ENCODE measurements around the gene AIFM3.

The AIFM3 gene

DNA sequence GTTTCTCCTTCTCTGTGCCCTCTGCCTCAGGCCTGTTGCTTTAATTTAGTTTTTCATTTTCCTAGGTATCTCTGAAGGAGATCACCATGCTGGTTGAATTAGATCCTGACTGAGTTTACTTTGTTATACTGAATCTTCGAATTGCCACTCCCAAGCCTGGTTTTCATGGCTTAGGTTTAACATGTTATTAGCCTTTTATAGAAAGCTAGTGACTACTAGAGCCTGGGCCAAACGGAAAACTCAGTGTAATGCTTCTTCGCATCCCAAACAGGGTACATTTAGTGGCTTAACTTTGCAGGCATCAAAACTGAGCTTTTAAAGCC lies 46.2 kb upstream of the AIFM3 start:
- Histone ChIP-seq H2AFZ (ENCODE audit: low read depth, low read length) (no peak overlapping the region), H3K9me3 (ENCODE audit: insufficient read depth, low read length, severe bottlenecking) (no peaks in the 10 kb centered on the region), H3K79me2 (ENCODE audit: insufficient read depth, low read length) (peaks cover 91% of the 10 kb centered on the region), H3K4me1 (ENCODE audit: insufficient read depth, low read length) (peaks cover 53% of the 10 kb centered on the region), H3K4me2 (ENCODE audit: insufficient read depth, low read length) (peak overlapping the region; percentile 87), H3K4me3 (ENCODE audit: low read depth in 1 of 2, low read length in 2 of 2) (peak overlapping the region in 1 of 2 experiments; percentile 100; a peak in 2 of 4 replicates), H3K36me3 (ENCODE audit: insufficient read depth, low read length) (peaks cover 45% of the 10 kb centered on the region), H3K9ac (ENCODE audit: low read depth, low read length) (peak overlapping the region; percentile 99; the same call in 1 of the 2 replicates), H3K27ac (ENCODE audit: low read length) (peak overlapping the region; percentile 8; the same call in 1 of the 2 replicates), H3K27me3 (ENCODE audit: insufficient read depth, low read length, poor library complexity) (no peaks in the 10 kb centered on the region), H4K20me1 (ENCODE audit: insufficient read depth, low read length) (peaks cover 70% of the 10 kb centered on the region)
- ATAC-seq (ENCODE audit: insufficient read depth, low read depth) (no peak), DNase-seq (no peak)
- TF ChIP-seq, protein P1, sequence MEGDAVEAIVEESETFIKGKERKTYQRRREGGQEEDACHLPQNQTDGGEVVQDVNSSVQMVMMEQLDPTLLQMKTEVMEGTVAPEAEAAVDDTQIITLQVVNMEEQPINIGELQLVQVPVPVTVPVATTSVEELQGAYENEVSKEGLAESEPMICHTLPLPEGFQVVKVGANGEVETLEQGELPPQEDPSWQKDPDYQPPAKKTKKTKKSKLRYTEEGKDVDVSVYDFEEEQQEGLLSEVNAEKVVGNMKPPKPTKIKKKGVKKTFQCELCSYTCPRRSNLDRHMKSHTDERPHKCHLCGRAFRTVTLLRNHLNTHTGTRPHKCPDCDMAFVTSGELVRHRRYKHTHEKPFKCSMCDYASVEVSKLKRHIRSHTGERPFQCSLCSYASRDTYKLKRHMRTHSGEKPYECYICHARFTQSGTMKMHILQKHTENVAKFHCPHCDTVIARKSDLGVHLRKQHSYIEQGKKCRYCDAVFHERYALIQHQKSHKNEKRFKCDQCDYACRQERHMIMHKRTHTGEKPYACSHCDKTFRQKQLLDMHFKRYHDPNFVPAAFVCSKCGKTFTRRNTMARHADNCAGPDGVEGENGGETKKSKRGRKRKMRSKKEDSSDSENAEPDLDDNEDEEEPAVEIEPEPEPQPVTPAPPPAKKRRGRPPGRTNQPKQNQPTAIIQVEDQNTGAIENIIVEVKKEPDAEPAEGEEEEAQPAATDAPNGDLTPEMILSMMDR (IDR thresholded peaks at IDR 0.05; ENCODE audit: borderline replicate concordance, extremely low read depth, low read length, poor library complexity, severe bottlenecking): no peak
- no peak for TF ChIP-seq EZH2 (IDR thresholded peaks at IDR 0.05; ENCODE audit: borderline replicate concordance, low read depth, low read length, severe bottlenecking)

DNA sequence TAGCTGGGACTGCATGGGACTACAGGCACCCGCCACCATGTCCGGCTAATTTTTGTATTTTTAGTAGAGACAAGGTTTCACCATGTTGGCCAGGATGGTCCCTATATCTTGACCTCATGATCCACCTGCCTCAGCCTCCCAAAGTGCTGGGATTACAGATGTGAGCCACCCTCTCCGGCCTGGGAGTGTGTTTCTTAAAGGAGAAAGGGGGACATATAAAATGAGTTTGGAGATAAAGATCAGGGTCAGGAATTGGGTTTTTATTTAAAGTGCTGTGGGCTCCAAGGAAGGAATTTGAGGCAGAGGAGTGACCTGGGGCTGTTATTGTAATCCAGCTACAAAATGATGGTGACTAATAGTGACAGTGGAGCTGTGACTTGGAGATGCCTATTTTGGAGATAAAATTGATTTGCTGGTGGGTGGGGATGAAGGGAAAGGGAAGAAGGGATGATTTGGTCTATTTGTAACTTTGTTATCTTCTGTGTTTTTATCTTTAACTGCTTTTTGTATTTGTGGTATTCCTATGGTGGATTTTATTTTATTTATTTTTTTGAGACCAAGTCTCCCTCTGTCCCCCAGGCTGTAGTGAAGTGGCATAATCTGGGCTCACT lies 44.8 kb upstream of the AIFM3 start:
- H3K27me3 ChIP-seq (ENCODE audit: insufficient read depth, low read length, poor library complexity): no peaks in the 10 kb centered on the region
- H3K27ac ChIP-seq (ENCODE audit: low read length): no peak overlapping the region
- H3K36me3 ChIP-seq (ENCODE audit: insufficient read depth, low read length): peaks cover 54% of the 10 kb centered on the region
- 0 out of 4 replicates have a peak overlapping the region, but pooled peaks of 1 of the 2 experiments have one; percentile 12 for H3K4me3 ChIP-seq (ENCODE audit: low read depth in 1 of 2, low read length in 2 of 2)
- 0 out of 2 replicates have a peak overlapping the region, but pooled peaks have one; percentile 21 for H3K9ac ChIP-seq (ENCODE audit: low read depth, low read length)
- H3K9me3 ChIP-seq (ENCODE audit: insufficient read depth, low read length, severe bottlenecking): no peaks in the 10 kb centered on the region
- H3K4me1 ChIP-seq (ENCODE audit: insufficient read depth, low read length): peaks cover 47% of the 10 kb centered on the region
- DNase-seq (no peak), ATAC-seq (ENCODE audit: insufficient read depth, low read depth) (no peak)
- TF ChIP-seq, protein P1 (IDR thresholded peaks at IDR 0.05; ENCODE audit: borderline replicate concordance, extremely low read depth, low read length, poor library complexity, severe bottlenecking): no peak
- no peak for TF ChIP-seq EZH2 (IDR thresholded peaks at IDR 0.05; ENCODE audit: borderline replicate concordance, low read depth, low read length, severe bottlenecking)
- H3K4me2 ChIP-seq (ENCODE audit: insufficient read depth, low read length): peak overlapping the region; percentile 87; the same call in 1 of the 2 replicates
- H4K20me1 ChIP-seq (ENCODE audit: insufficient read depth, low read length): peaks cover 81% of the 10 kb centered on the region
- peaks cover 100% of the 10 kb centered on the region for H3K79me2 ChIP-seq (ENCODE audit: insufficient read depth, low read length)
- no peak overlapping the region for H2AFZ ChIP-seq (ENCODE audit: low read depth, low read length)

DNA sequence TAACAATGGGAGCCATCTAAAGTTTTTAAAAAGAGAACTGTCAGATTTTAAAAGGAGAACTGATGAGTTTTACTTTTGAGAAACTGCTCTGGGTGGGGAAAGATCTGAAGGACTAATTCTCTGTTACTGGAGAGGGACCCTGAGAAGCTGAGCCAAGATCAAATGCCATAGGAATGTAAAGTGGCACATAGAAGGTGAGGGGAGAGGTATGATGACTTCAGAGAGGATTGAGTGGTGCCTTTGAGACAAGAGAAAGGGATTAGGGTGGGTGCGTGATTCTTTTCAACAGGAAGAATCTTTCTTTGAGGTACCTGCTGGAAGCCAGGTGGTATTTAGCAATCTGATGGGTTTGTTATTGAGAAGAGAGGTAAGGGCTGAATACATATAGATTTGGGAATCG lies 40.8 kb upstream of the AIFM3 start:
- Histone ChIP-seq H2AFZ (ENCODE audit: low read depth, low read length) (no peak overlapping the region), H3K9ac (ENCODE audit: low read depth, low read length) (no peak overlapping the region), H3K27ac (ENCODE audit: low read length) (no peak overlapping the region), H3K4me1 (ENCODE audit: insufficient read depth, low read length) (peaks cover 28% of the 10 kb centered on the region), H3K4me3 (ENCODE audit: low read depth in 1 of 2, low read length in 2 of 2) (no peak overlapping the region), H4K20me1 (ENCODE audit: insufficient read depth, low read length) (peaks cover 80% of the 10 kb centered on the region), H3K79me2 (ENCODE audit: insufficient read depth, low read length) (peaks cover 99% of the 10 kb centered on the region), H3K27me3 (ENCODE audit: insufficient read depth, low read length, poor library complexity) (no peaks in the 10 kb centered on the region), H3K36me3 (ENCODE audit: insufficient read depth, low read length) (peaks cover 46% of the 10 kb centered on the region), H3K9me3 (ENCODE audit: insufficient read depth, low read length, severe bottlenecking) (no peaks in the 10 kb centered on the region), H3K4me2 (ENCODE audit: insufficient read depth, low read length) (no peak overlapping the region)
- no peak for ATAC-seq (ENCODE audit: insufficient read depth, low read depth)
- DNase-seq: no peak
- TF ChIP-seq EZH2 (IDR thresholded peaks at IDR 0.05; ENCODE audit: borderline replicate concordance, low read depth, low read length, severe bottlenecking): no peak

DNA sequence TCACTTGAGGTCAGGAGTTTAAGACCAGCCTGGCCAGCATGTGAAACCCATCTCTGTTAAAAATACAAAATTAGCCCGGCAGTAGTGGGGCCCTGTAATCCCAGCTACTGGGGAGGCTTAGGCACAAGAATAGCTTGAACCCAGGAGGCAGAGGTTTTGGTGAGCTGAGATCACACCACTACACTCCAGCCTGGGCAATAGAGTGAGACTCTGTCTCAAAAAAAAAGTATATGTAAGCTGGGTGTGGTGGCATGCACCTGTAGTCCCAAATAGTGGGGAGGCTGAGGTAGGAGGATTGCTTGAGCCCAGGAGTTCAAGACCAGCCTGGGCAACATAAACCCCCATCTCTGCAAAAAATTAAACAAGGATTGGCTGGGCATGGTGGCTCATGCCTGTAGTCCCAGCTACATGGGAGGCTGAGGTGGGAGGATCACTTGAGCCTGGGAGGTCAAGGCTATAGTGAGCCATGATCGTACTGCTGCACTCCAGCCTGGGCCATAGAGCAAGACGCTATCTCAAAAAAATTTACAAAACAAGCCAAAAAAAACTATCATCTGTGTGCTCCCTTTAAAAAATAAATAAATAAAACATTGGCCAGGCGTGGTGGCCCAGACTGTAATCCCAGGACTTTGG lies 39.0 kb upstream of the AIFM3 start:
- Histone ChIP-seq H2AFZ (ENCODE audit: low read depth, low read length) (no peak overlapping the region), H3K36me3 (ENCODE audit: insufficient read depth, low read length) (peaks cover 46% of the 10 kb centered on the region), H4K20me1 (ENCODE audit: insufficient read depth, low read length) (peaks cover 82% of the 10 kb centered on the region), H3K27ac (ENCODE audit: low read length) (no peak overlapping the region), H3K4me1 (ENCODE audit: insufficient read depth, low read length) (peaks cover 16% of the 10 kb centered on the region), H3K79me2 (ENCODE audit: insufficient read depth, low read length) (peaks cover 99% of the 10 kb centered on the region), H3K4me3 (ENCODE audit: low read depth in 1 of 2, low read length in 2 of 2) (no peak overlapping the region), H3K9me3 (ENCODE audit: insufficient read depth, low read length, severe bottlenecking) (no peaks in the 10 kb centered on the region), H3K4me2 (ENCODE audit: insufficient read depth, low read length) (no peak overlapping the region), H3K9ac (ENCODE audit: low read depth, low read length) (no peak overlapping the region), H3K27me3 (ENCODE audit: insufficient read depth, low read length, poor library complexity) (no peaks in the 10 kb centered on the region)
- ATAC-seq (ENCODE audit: insufficient read depth, low read depth) (no peak), DNase-seq (no peak)
- TF ChIP-seq, protein P1 (IDR thresholded peaks at IDR 0.05; ENCODE audit: borderline replicate concordance, extremely low read depth, low read length, poor library complexity, severe bottlenecking): no peak
- TF ChIP-seq EZH2 (IDR thresholded peaks at IDR 0.05; ENCODE audit: borderline replicate concordance, low read depth, low read length, severe bottlenecking): no peak
